Measurements from ENCODE around the gene CCSER1. TPM values are rescaled to one million over a fixed set of nuclear protein-coding genes. Genes with fewer than 3 reads are reported as not detected.

CCSER1 gene
- total and polyA plus RNA-seq, 2 experiments from 2014 or later: 2.9 to 3.4 TPM

- no peak for TF ChIP-seq ZNF462 (CRISPR knock-in tag; IDR thresholded peaks at IDR 0.05)
- no peak for TF ChIP-seq NANOG (IDR thresholded peaks at IDR 0.05; ENCODE audit: borderline replicate concordance)
Measured at GRCh38 chr4:90597927-90598326, 470.7 kb downstream of the CCSER1 start (continued).

DNA sequence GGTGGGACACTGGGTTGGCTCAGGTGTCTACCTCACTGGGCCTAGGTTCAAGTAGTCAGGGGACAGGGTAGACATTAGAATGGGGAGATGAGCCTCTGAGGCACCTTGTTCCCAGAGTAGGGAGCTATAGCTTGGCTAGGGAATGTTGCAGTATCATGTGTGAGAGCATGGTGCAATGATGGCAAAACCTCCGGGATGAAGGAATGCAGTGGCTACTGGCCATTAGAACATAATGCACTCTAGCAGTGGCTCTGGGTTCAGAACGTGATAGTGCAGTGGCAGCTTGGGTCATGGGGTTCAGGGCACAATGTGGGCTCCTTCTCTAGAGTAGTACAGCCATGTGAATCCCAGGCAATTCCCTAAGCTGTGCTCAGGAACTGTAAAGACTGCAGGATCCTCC lies 471.5 kb downstream of the CCSER1 start:
- no peaks in the 10 kb centered on the region for H3K9me2 ChIP-seq (ENCODE audit: insufficient read depth)
- no peak overlapping the region for H3K4me3 ChIP-seq
- no peaks in the 10 kb centered on the region for H3F3A ChIP-seq (replicated peaks; ENCODE audit: low read depth)
- Mint-ChIP-seq H3K36me3 (ENCODE audit: low read depth) (no peaks in the 10 kb centered on the region), H3K27ac (no peak overlapping the region), H3K4me1 (no peaks in the 10 kb centered on the region), H3K9me3 (no peaks in the 10 kb centered on the region), H3K4me3 (no peak overlapping the region), H3K27me3 (ENCODE audit: insufficient read depth, low read depth, poor library complexity) (peaks cover 2% of the 10 kb centered on the region)
- H3K4me2 ChIP-seq: no peak overlapping the region
- no peak overlapping the region for H3K27ac ChIP-seq (ENCODE audit: low read depth)
- no peak for DNase-seq (ENCODE audit: low spot score)
- no peaks in the 10 kb centered on the region for H3K27me3 ChIP-seq (ENCODE audit: insufficient read depth)
- H3K36me3 ChIP-seq (ENCODE audit: insufficient read depth): no peaks in the 10 kb centered on the region
- H4K20me1 ChIP-seq (replicated peaks; ENCODE audit: insufficient read depth): no peaks in the 10 kb centered on the region
- H3K4me1 ChIP-seq (ENCODE audit: insufficient read depth): no peaks in the 10 kb centered on the region
- ATAC-seq: no peak
- H3K79me2 ChIP-seq (replicated peaks; ENCODE audit: insufficient read depth): no peaks in the 10 kb centered on the region
- H2AFZ ChIP-seq: no peak overlapping the region
- no peak for TF ChIP-seq CREB1 (CRISPR knock-in tag; IDR thresholded peaks at IDR 0.05; ENCODE audit: low read depth)
- TF ChIP-seq NANOG (IDR thresholded peaks at IDR 0.05; ENCODE audit: borderline replicate concordance): no peak
- no peak for TF ChIP-seq JUNB (IDR thresholded peaks at IDR 0.05; ENCODE audit: unreplicated experiment)
- TF ChIP-seq EZH2 (IDR thresholded peaks at IDR 0.05; ENCODE audit: low read depth, unreplicated experiment): no peak
- TF ChIP-seq REST (IDR thresholded peaks at IDR 0.05; ENCODE audit: unreplicated experiment): no peak
- no peak for TF ChIP-seq STAT1 (IDR thresholded peaks at IDR 0.05; ENCODE audit: unreplicated experiment)
- TF ChIP-seq ETS1 (IDR thresholded peaks at IDR 0.05): no peak
- TF ChIP-seq EZH2phosphoT487 (IDR thresholded peaks at IDR 0.05; ENCODE audit: unreplicated experiment): no peak
